Muscle of back (tissue), 11 donors: ENCODE measurements around the gene INTS1. TPM values are rescaled to one million over a fixed set of nuclear protein-coding genes. Genes with fewer than 3 reads are reported as not detected.
A peak's percentile ranks its signal among the peaks of the same experiment; 100 is the strongest.

Experiments used
- DNase-seq, 3 donors: peaks; one replicate each; pipeline versions ENCODE4 v3.0.0 to v3.0.0-alpha.2; 2013
- polyA plus RNA-seq, 10 donors: library from polyadenylated mRNA; unstranded; fragments of 120-200 nt; gene quantifications; one replicate each; pipeline ENCODE4 v1.2.1, GENCODE V29; 2013; ENCODE audit not compliant: insufficient read length in 10 of 10

Gene INTS1
- polyA plus RNA-seq, 10 donors: 29.9 to 53.0 (median 41.8) TPM

- no peak for DNase-seq
Measured at GRCh38 chr7:1468203-1468602, 36.0 kb downstream of the INTS1 start.

GRCh38 chr7:1466524-1467271 is 37.5 kb downstream of the INTS1 start:
- DNase-seq: peak; percentile 39 to 79 (median 72)

- no peak for DNase-seq
Measured at GRCh38 chr7:1464694-1465093, 39.5 kb downstream of the INTS1 start.

- DNase-seq: no peak
Measured at GRCh38 chr7:1463676-1464223, 40.4 kb downstream of the INTS1 start.

GRCh38 chr7:1461646-1462375 is 42.4 kb downstream of the INTS1 start:
- no peak for DNase-seq

- DNase-seq: peak in 1 of 3 donors; percentile 61
Measured at GRCh38 chr7:1460821-1461645, 43.2 kb downstream of the INTS1 start.

- DNase-seq: peak in 2 of 3 donors; percentile 44 to 76
Measured at GRCh38 chr7:1459920-1460820, 44.0 kb downstream of the INTS1 start.

GRCh38 chr7:1459512-1459892 is 44.7 kb downstream of the INTS1 start:
- DNase-seq: peak; percentile 96 to 98 (median 98)

GRCh38 chr7:1458683-1459511 is 45.3 kb downstream of the INTS1 start, which contains the start of gene MICALL2:
Gene MICALL2 (minus strand): TSS chr7:1459470. CDS start chr7:1459326, 144 bp downstream.
- peak; percentile 50 to 71 (median 70) for DNase-seq

GRCh38 chr7:1457949-1458682 is 46.1 kb downstream of the INTS1 start:
- peak in 1 of 3 donors; percentile 36 for DNase-seq

GRCh38 chr7:1457059-1457948 is 46.9 kb downstream of the INTS1 start:
- DNase-seq: no peak

GRCh38 chr7:1455955-1456354 is 48.2 kb downstream of the INTS1 start:
- DNase-seq: no peak

- DNase-seq: no peak
Measured at GRCh38 chr7:1455241-1455939, 48.8 kb downstream of the INTS1 start.

GRCh38 chr7:1454542-1454941 is 49.6 kb downstream of the INTS1 start:
- no peak for DNase-seq

- no peak for DNase-seq
Measured at GRCh38 chr7:1452205-1452604, 52.0 kb downstream of the INTS1 start.

GRCh38 chr7:1450987-1451386 is 53.2 kb downstream of the INTS1 start:
- DNase-seq: no peak

GRCh38 chr7:1450431-1450830 is 53.8 kb downstream of the INTS1 start:
- DNase-seq: no peak
